ENCODE results near the gene IFNL1. TPM values are rescaled to one million over a fixed set of nuclear protein-coding genes. Genes with fewer than 3 reads are reported as not detected.
A peak's percentile ranks its signal among the peaks of the same experiment; 100 is the strongest.
"Not testable (repeated sequence)": the region's sequence is repeated elsewhere in the genome, so short reads cannot be mapped to it uniquely, and the experiment has no call there.

The IFNL1 gene
- total RNA-seq, 1 donor from 2014 or later, result not detected

GRCh38 chr19:39270036-39270871 lies 26.0 kb upstream of the IFNL1 start:
- peaks cover 36% of the 10 kb centered on the region for H3K27me3 Mint-ChIP-seq
- TF ChIP-seq CTCF (conservative IDR thresholded peaks at IDR 0.05), result no peak
- no peaks in the 10 kb centered on the region for H3K36me3 Mint-ChIP-seq
- H3K4me3 Mint-ChIP-seq, result no peak overlapping the region
- no peaks in the 10 kb centered on the region for H3K9me3 Mint-ChIP-seq
- DNase-seq (ENCODE audit: extremely low spot score, unreplicated experiment), result no peak
- no peaks in the 10 kb centered on the region for H3K4me1 Mint-ChIP-seq (ENCODE audit: unreplicated experiment)
- H3K27ac Mint-ChIP-seq, result no peak overlapping the region

- not testable (repeated sequence) for H3K4me1 Mint-ChIP-seq (ENCODE audit: unreplicated experiment); H3K27ac Mint-ChIP-seq; H3K36me3 Mint-ChIP-seq; DNase-seq (ENCODE audit: extremely low spot score, unreplicated experiment); H3K9me3 Mint-ChIP-seq; H3K4me3 Mint-ChIP-seq
- H3K27me3 Mint-ChIP-seq, result peaks cover 34% of the 10 kb centered on the region
These were observed 22.3 kb upstream of the IFNL1 start for GRCh38 chr19:39273859-39274258.

GRCh38 chr19:39275578-39275977 lies 20.6 kb upstream of the IFNL1 start:
- no peak for TF ChIP-seq CTCF (conservative IDR thresholded peaks at IDR 0.05)
- Mint-ChIP-seq H3K9me3 (no peaks in the 10 kb centered on the region), H3K36me3 (no peaks in the 10 kb centered on the region), H3K27ac (no peak overlapping the region), H3K4me3 (no peak overlapping the region), H3K27me3 (peaks cover 29% of the 10 kb centered on the region), H3K4me1 (ENCODE audit: unreplicated experiment) (no peaks in the 10 kb centered on the region)
- DNase-seq (ENCODE audit: extremely low spot score, unreplicated experiment), result no peak

GRCh38 chr19:39276740-39277139 lies 19.5 kb upstream of the IFNL1 start:
- H3K27me3 Mint-ChIP-seq, result peaks cover 24% of the 10 kb centered on the region
- no peaks in the 10 kb centered on the region for H3K4me1 Mint-ChIP-seq (ENCODE audit: unreplicated experiment)
- no peak overlapping the region for H3K27ac Mint-ChIP-seq
- H3K9me3 Mint-ChIP-seq, result no peaks in the 10 kb centered on the region
- no peaks in the 10 kb centered on the region for H3K36me3 Mint-ChIP-seq
- no peak overlapping the region for H3K4me3 Mint-ChIP-seq
- no peak for TF ChIP-seq CTCF (conservative IDR thresholded peaks at IDR 0.05)
- no peak for DNase-seq (ENCODE audit: extremely low spot score, unreplicated experiment)

- H3K27me3 Mint-ChIP-seq, result peaks cover 27% of the 10 kb centered on the region
- H3K4me3 Mint-ChIP-seq, result no peak overlapping the region
These were observed 18.6 kb upstream of the IFNL1 start for GRCh38 chr19:39277598-39277997.

More at GRCh38 chr19:39277598-39277997, 18.6 kb upstream of the IFNL1 start:
- no peak for TF ChIP-seq CTCF (conservative IDR thresholded peaks at IDR 0.05)
- H3K27ac Mint-ChIP-seq, result peak overlapping the region; percentile 72
- no peaks in the 10 kb centered on the region for H3K36me3 Mint-ChIP-seq
- H3K4me1 Mint-ChIP-seq (ENCODE audit: unreplicated experiment), result no peaks in the 10 kb centered on the region
- no peak for DNase-seq (ENCODE audit: extremely low spot score, unreplicated experiment)
- H3K9me3 Mint-ChIP-seq, result no peaks in the 10 kb centered on the region

All from type B pancreatic cell (in vitro differentiated cells).